Peyer's patch (tissue), 4 donors: ENCODE measurements around the gene SERGEF.

ENCODE experiments used
- POLR2A ChIP-seq, 2 donors: fragments of 450-650 bp; IDR thresholded peaks; one replicate each; pipeline ENCODE4 v1.5.1; 2017; ENCODE audit warnings: antibody characterized with exemption in 2 of 2, mild to moderate bottlenecking in 2 of 2, moderate library complexity in 2 of 2
- TF ChIP-seq, protein P1 (sequence below), 6 experiments: fragments of 450-650 bp in 4 of 6; fragments of 200-600 bp in 2 of 6; sonication (generic) in 1 of 6; IDR thresholded peaks; one replicate each; pipeline ENCODE4 v1.5.1; 2017 to 2019; ENCODE audit warnings: antibody characterized with exemption in 6 of 6, mild to moderate bottlenecking in 3 of 6, moderate library complexity in 1 of 6

DNA sequence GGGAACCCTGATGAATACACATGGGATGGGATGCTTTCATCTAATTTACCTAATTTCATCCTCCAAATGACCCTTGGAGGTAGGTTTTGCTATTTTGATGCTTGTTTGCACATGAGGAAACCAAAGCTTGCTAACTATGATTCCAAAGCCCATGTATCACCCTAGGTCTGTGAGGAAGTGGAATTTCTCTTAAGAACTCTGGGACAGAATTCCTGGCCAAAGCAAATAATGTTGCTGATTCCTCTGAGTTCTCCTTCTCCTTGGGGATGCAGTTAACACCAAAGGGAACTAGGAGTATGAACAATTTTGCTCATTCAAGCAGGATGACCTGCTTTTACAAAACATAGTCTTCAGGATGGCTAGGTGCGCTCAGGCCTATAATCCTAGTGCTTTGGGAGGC lies 198.3 kb downstream of the SERGEF start:
- TF ChIP-seq, protein P1, sequence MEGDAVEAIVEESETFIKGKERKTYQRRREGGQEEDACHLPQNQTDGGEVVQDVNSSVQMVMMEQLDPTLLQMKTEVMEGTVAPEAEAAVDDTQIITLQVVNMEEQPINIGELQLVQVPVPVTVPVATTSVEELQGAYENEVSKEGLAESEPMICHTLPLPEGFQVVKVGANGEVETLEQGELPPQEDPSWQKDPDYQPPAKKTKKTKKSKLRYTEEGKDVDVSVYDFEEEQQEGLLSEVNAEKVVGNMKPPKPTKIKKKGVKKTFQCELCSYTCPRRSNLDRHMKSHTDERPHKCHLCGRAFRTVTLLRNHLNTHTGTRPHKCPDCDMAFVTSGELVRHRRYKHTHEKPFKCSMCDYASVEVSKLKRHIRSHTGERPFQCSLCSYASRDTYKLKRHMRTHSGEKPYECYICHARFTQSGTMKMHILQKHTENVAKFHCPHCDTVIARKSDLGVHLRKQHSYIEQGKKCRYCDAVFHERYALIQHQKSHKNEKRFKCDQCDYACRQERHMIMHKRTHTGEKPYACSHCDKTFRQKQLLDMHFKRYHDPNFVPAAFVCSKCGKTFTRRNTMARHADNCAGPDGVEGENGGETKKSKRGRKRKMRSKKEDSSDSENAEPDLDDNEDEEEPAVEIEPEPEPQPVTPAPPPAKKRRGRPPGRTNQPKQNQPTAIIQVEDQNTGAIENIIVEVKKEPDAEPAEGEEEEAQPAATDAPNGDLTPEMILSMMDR (IDR thresholded peaks at IDR 0.05): no peak
- TF ChIP-seq POLR2A (IDR thresholded peaks at IDR 0.05): no peak
